Epithelial cell of alveolus of lung (primary cell): Measurements from ENCODE around the gene PCDHGA2. TPM values are rescaled to one million over a fixed set of nuclear protein-coding genes. Genes with fewer than 3 reads are reported as not detected.

Experiments
- total RNA-seq: library from RNA; depleted of rRNA; stranded (reverse); fragments of >200 nt; gene quantifications from 2 replicates; pipeline ENCODE4 v1.2.1, GENCODE V29; 2015

Gene PCDHGA2
- total RNA-seq = 0.39 and 3.8 TPM in 2 replicates

GRCh38 chr5:141338538-141339306, at the start of gene PCDHGA2:
TSS of gene PCDHGA2 (plus strand) at chr5:141338760.

DNA sequence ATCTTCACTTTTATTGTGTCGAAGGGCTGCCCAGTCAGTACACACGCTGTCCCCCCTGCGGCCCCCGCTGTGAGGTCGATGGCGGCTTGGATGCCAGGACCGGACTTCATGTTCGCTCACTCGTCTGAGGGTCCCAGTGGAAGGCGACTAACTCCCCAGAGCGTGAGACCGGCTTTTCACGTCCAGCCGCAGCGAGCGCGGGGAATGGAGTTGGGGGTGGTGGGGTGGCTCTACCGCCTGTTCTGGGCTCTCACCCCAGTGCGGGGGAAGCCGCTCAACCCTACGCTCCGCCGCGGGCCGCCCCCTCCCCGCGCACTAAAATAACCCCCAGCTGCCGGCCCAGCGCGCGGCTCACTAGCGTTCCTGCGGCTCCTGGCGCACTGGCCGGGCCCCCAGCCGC, 34.8 kb upstream of the PCDHGA2 start, which contains the start of gene SLC25A2:
Gene SLC25A2 (minus strand): TSS at position 294 of the 400 bp plus-strand sequence. CDS start 184 bp downstream, at position 110.

DNA sequence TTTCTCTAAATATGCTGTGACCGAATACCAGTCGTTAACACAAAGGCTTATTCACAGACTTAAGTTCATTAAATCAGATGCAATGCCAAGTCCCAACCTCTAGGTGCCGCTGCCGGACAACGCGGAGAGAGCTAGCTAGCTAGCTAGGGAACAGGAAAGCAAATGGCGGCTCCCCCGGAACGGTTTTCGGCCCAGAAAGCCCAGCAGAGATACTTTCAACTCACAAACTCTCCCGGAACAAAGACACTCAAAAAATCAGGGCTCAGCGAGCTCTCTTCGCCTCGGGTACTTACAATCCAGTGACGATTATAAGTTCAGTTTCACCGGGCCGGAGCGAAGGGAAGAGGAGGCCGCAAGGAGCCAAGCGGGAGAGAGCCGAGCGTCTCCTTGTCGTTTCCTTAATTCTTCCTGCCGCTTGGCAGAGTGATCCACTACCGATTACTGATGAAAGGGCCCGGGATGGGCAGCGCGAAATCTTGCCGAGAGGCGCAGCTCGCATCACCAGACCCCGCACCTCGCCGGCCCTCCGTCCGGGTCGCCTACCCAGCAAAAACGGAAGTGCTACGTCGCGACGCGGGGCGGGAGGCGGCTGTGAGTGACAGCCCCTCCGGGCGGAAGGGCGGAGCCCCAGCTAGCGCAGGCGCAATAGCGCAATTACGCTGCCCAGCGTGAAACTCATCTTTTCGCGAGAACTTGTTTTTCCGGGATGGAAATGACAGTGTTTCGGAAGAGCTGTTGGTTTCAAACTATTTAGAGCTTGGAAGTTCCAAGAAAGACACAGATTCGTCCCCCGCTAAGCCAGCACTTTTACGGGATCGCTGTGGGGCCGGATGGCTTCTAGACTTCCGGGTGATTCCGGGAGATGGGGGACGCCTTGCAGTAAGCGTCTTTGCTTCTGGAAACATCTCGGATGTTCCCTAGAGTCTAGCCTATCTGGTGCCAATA, 18.1 kb upstream of the PCDHGA2 start, which contains the start of gene TAF7:
Gene TAF7 (minus strand): TSS at position 560 of the 945 bp plus-strand sequence. CDS start 740 bp downstream, outside the sequence.

DNA sequence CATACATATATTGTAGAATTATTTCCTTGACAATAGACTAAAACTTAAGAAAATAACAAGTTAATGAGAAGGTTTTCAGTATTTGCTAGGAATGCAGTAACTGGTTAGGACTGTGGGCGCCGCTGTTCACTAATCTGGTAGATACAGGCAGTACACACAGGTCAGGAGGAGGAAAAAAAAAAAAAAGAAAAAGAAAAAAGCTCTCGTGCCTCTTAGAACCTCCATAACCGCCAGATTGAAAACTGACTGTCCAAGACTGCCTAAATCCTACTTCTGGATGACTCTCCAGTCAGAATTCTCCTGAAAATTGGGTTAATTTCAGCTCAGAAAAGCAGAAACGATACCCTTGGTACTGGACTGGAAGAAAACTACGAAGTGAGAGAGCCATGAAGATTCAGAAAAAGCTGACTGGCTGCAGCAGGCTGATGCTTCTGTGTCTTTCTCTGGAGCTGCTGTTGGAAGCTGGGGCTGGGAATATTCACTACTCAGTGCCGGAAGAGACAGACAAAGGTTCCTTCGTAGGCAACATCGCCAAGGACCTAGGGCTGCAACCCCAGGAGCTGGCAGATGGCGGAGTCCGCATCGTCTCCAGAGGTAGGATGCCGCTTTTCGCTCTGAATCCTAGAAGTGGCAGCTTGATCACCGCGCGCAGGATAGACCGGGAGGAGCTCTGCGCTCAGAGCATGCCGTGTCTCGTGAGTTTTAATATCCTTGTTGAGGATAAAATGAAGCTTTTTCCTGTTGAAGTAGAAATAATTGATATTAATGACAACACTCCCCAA, 8.1 kb upstream of the PCDHGA2 start, which contains the start of gene PCDHGA1:
Gene PCDHGA1 (plus strand): TSS at position 216 of the 782 bp plus-strand sequence.

GRCh38 chr5:141343242-141343952, 4.8 kb downstream of the PCDHGA2 start, which contains the start of gene PCDHGA3:
TSS of gene PCDHGA3 (plus strand) at chr5:141343829. CDS start at chr5:141344034, 205 bp downstream.

DNA sequence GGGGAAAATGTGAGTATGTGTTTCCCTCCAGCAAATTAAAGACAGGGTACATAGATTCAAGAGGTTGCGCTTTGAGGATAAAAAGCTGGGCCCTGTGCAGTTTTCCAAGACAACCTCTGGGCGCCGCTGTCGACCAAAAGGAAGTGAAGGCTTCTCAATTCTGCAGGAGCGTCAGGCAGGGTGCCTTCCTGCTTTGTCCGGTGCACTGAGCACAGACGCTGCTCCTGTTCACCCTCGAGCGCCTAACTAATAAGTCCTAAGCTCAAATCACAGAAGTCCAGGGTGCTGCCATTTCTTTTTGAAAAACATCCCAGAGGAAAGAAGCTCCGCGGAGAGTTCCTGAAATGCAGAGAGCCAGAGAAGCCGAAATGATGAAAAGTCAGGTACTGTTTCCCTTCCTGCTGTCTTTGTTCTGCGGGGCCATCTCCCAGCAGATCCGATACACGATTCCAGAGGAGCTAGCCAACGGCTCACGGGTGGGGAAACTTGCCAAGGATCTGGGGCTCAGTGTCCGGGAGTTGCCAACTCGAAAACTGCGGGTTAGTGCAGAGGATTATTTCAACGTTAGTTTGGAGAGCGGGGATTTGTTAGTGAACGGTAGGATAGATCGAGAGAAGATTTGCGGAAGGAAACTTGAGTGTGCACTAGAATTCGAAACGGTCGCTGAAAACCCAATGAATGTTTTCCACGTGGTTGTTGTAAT, 11.5 kb downstream of the PCDHGA2 start, which contains the start of gene PCDHGB1:
Gene PCDHGB1 (plus strand): TSS at position 183 of the 703 bp plus-strand sequence. CDS start 162 bp downstream, at position 345.

GRCh38 chr5:141354900-141355469, 16.4 kb downstream of the PCDHGA2 start, which contains the start of gene PCDHGA4:
TSS of gene PCDHGA4 (plus strand) at chr5:141355021. CDS start at chr5:141355108, 87 bp downstream.

GRCh38 chr5:141359790-141360426, 21.3 kb downstream of the PCDHGA2 start, which contains the start of gene PCDHGB2:
TSS of gene PCDHGB2 (plus strand) at chr5:141359994. CDS start at chr5:141360136, 142 bp downstream.

GRCh38 chr5:141363952-141364660, 25.5 kb downstream of the PCDHGA2 start, which contains the start of gene PCDHGA5:
TSS of gene PCDHGA5 (plus strand) at chr5:141364162. CDS start at chr5:141364331, 169 bp downstream.

DNA sequence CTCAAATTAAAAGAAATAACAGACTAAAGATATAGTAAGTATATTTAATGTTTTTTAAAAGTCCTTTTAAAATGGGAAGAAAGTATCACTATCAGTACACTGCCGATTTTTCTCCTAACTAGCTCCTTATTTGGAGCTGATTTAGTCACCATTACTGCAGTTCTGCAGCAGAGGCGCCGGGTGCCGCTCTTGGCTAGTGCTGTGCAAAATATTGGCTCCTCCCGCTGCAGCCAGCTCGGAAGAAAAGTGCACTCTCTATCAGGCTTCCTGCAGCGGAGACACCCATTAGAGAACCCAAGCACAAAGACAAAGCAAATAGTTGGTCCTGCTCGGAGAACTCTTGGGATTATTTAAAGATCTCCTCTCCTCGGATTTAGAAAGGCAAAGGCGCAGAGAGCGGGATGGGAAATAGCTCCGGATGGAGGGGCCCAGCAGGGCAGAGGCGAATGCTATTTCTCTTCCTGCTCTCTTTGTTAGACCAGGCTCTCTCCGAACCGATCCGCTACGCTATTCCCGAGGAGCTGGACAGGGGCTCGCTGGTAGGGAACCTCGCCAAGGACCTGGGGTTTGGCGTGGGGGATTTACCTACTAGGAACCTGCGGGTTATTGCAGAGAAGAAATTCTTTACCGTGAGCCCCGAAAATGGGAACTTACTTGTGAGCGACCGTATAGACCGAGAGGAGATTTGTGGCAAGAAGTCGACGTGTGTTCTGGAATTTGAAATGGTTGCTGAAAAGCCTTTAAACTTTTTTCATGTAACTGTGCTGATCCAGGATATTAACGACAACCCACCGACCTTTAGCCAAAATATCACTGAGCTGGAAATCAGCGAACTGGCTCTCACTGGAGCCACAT, 31.7 kb downstream of the PCDHGA2 start, which contains the start of gene PCDHGB3:
Gene PCDHGB3 (plus strand): TSS at position 249 of the 855 bp plus-strand sequence. CDS start 153 bp downstream, at position 402.

DNA sequence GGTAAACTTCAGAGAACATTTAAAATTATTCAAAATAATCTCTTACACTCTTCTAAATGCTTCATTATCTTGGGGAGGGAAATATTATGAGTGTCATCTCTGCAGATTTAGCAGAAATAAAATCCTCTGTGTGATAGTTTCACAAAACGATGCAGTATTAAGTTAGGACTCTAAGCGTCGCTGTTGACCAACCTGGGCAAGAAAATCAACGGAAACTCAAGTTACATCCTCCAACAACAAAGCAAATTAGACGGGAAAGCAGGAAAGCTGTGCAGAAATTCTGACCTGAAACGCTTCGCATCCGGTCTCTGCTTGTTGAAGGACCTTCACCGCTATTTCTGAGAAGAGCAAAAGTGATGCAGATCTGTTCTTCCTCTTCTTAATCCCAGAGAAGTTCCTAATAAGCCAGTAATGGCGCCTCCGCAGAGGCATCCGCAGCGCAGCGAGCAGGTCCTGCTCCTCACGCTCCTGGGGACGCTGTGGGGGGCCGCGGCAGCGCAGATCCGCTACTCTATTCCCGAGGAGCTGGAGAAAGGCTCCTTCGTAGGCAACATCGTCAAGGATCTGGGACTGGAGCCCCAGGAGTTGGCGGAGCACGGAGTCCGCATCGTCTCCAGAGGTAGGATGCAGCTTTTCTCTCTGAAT, 35.2 kb downstream of the PCDHGA2 start, which contains the start of gene PCDHGA6:
Gene PCDHGA6 (plus strand): TSS at position 219 of the 645 bp plus-strand sequence. CDS start 193 bp downstream, at position 412.

DNA sequence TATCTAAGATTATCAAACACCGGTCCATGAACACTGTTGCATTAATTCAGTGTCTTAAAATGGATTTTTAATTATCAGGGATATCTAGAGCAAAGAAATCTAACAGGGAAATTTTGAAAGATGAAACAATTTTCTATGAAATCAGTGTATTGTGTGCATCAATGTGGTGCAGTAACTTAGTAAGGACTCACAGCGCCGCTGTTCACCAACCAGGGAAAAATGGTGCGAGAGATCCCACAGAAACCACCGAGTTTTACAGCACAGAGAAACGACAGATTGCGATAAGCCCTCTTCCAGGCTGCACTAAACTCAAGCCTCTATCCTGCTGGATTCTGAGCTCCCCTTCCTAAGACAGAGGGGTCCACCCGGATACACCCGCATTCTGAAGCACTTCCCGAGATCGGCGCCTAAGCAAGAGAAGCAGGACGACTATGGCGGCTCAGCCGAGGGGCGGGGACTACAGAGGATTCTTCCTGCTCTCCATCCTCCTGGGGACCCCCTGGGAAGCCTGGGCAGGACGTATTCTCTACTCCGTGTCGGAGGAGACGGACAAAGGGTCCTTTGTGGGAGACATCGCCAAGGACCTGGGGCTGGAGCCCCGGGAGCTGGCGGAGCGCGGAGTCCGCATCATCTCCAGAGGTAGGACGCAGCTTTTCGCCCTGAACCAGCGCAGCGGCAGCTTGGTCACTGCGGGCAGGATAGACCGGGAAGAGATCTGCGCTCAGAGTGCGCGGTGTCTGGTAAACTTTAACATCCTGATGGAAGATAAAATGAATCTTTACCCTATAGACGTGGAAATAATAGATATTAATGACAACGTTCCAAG, 44.1 kb downstream of the PCDHGA2 start, which contains the start of gene PCDHGA7:
Gene PCDHGA7 (plus strand): TSS at position 274 of the 826 bp plus-strand sequence. CDS start 158 bp downstream, at position 432.

DNA sequence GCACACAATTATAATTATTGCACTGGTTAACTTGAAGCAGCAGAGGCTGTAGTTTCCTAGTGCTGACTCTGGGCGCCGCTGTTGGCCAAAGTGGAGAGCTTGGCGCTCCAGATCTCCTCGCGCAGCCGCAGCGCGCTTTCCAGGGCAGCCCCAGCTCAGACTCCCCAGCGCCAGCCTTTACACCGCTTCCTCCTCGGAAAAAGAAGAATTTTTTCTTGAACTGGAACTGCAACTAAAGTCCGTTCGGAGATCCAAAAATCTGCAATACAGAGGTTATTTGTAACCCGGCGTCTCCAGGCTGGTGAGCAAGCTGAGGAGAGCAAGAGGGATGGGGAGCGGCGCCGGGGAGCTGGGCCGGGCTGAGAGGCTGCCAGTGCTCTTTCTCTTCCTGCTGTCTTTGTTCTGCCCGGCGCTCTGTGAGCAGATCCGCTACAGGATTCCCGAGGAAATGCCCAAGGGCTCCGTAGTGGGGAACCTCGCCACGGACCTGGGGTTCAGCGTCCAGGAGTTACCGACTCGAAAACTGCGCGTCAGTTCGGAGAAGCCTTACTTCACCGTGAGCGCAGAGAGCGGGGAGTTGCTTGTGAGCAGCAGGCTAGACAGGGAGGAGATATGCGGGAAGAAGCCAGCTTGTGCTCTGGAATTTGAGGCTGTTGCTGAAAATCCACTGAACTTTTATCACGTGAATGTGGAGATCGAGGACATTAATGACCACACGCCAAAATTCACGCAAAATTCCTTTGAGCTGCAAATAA, 49.2 kb downstream of the PCDHGA2 start, which contains the start of gene PCDHGB4:
Gene PCDHGB4 (plus strand): TSS at position 142 of the 755 bp plus-strand sequence. CDS start 187 bp downstream, at position 329.

DNA sequence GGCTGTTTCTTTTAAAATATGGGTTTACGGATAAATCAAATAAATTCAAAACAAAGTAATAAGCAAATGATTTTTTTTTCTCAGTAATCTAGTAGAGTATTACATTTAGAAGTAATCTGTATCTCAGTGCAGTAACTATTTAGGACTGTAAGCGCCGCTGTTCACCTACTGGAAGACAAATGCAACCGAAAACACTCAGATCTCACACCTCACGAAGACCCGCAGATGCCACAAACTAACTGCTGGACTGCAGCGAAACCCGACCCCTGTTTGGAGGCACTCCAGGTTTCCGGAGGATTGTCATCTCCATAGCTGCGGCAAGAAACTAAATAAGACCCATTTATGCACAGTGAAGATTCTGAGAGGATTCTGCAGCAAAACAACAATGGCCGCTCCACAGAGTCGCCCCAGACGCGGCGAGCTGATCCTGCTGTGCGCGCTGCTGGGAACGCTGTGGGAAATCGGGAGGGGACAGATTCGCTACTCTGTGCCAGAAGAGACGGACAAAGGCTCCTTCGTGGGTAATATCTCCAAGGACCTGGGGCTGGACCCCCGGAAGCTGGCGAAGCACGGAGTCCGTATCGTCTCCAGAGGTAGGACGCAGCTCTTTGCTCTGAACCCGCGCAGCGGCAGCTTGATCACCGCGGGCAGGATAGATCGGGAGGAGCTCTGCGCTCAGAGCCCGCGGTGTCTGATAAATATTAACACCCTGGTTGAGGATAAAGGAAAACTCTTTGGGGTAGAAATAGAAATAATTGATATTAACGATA, 54.1 kb downstream of the PCDHGA2 start, which contains the start of gene PCDHGA8:
Gene PCDHGA8 (plus strand): TSS at position 205 of the 770 bp plus-strand sequence. CDS start 181 bp downstream, at position 386.

